RCC 7860 (cell line): ENCODE data around the gene ZFHX3.

Source experiments
- DNase-seq: peaks from one replicate; pipeline ENCODE4 v3.0.0-alpha.2; 2015; ENCODE audit warnings: low spot score
- FAIRE-seq: peaks from 2 replicates; lab custom pipeline; 2012; peaks lifted over from hg19 to GRCh38; lab: Jason Lieb, UNC

The ZFHX3 gene

DNA sequence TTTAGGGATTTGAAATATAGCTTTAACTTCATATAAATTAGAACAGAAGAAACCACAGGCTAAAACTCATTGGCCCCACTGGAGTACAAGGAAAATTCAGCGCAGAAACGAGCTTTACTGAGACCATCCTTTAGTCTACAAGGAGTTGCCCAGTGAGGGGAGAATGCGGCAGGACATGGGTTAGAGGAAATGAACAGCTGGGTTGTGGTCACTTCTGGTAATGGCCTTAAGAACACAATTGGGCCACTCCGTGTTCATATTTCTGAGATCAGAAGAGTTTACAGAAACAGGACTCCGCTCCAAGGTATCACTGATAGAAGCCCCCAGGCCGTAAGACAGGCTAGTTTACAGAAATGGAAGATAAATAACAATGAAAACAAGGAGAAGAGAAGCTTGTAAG is 188.3 kb downstream of the ZFHX3 start:
- no peak for DNase-seq
- no peak for FAIRE-seq

DNA sequence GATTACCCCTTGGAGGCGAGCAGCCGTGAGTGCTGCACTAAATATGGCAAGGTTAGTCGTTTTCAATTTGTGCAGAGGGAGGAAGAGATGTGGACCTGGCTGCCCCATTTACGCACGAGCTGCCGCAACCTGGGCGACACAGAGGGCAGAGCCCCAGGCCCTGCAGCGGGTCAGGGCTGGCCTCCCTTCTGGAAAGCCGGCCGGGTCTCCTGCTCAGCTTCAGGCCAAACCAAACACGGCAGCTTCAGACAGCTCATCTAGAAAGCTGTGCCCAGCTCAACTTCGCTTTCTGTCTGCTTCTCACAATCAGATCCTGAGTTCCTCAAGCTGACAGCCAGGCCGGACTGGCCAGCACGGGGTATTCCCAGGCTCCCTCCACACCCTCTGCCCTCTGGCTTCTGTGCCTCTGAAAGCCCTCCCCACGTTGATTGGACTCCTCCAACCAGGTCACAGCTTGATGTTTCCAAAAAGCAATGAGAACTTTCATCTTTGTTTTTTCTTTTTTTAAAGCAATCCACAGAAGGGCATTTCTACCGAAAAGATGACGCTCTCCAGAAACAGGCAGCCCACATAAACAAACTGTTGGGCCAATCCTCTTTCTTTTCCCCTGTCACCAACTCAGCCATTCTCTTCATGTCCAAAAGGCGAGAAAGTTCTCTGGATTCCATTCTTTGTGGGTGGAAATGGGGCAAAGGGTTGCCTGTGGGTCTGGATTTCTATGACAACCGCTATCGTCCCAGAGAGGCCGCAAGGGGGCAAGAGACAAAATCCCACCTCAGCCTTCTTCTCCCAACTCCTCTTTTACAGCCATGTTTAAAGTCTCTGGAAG is 189.0 kb downstream of the ZFHX3 start:
- FAIRE-seq, result no peak
- DNase-seq, result no peak

DNA sequence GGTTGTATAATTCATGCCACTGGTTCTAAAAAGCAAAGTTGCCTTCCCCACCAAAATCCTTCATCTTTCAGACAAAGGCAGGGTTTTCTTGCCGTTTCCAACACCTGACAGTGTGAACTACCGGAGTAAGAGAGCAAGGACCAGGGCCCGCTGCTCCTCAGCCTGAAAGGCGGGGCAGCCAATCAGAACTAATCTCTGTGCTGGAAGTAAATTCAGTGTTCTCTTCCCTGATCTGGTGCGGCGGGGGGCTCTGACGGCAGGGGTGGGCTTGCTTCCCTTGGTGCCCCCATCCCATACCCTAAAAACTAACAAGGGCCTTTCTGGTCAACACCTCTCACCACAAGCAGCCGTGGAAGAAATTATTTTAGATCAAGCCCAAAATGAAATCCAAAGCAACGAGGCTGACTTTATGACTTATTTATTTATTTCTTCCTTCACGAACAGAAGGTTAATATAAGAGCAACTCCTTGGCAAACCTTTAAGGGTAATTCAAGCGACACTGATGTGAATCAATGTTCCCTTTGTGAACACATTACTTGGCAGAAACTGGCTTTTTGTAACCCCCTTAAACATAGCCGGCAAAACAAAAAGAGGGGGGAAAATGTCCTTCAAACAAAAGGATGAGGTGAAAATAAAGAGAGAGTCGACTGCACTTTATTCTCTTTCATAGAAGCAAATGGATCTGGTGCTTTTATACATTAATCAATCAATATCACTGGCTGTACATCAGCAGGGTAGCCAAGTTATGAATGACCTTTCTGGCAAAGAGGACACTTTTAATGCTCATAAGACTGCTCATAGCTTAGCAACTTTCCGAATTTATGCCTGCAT is 189.9 kb downstream of the ZFHX3 start:
- DNase-seq (no peak), FAIRE-seq (no peak)

DNA sequence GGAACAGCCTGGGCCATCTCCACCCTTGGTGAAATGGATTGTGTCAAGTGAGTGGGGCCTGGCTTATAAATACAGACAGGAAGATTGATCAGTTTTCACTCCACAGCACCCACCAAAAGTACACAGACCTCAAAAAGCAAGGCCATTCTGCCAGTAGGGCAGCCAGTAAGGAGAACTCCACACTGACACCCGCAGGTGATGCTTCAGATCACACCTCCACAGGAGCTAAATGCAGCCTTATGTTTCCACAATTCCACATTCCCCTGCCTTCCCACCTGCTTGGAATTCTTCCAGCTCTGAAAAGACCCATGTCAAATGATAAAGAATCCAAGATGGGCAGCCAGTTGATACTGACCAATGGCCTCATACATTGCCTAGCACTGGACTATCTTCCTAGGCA is 191.1 kb downstream of the ZFHX3 start:
- peak; percentile 4 for DNase-seq
- no peak for FAIRE-seq

DNA sequence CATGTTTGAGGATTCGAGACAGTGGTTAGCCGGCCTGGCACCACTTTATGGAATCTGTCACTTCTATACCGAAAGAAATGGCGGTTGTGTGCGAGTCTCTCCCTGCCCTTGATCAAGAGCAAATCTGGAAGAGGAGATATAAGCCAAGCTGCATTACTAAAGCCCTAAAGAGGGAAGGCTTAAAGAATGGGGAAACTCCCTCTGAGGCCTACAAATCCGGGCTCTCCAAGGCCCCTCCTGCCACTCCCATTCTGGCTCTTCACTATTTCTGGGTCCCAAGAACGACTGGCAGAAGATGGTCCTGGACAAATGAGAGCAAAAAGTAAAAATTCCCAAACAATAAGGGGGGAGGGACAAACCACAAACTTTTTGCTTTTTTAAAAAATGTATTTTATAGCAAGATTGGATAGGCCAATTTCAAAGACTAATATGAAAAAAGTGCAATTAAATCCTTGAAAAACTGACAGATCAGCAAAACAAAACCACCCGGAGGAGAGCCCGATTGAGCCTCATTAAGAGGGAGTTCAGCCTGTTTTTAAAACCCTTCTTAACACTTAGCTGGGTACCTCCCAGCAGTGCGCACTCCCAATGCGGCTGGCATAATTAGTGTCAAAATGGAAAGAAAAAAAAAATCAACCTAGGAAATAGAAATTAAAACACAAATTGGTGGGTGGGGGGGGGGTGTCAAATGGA is 193.5 kb downstream of the ZFHX3 start:
- no peak for DNase-seq
- FAIRE-seq, result no peak

DNA sequence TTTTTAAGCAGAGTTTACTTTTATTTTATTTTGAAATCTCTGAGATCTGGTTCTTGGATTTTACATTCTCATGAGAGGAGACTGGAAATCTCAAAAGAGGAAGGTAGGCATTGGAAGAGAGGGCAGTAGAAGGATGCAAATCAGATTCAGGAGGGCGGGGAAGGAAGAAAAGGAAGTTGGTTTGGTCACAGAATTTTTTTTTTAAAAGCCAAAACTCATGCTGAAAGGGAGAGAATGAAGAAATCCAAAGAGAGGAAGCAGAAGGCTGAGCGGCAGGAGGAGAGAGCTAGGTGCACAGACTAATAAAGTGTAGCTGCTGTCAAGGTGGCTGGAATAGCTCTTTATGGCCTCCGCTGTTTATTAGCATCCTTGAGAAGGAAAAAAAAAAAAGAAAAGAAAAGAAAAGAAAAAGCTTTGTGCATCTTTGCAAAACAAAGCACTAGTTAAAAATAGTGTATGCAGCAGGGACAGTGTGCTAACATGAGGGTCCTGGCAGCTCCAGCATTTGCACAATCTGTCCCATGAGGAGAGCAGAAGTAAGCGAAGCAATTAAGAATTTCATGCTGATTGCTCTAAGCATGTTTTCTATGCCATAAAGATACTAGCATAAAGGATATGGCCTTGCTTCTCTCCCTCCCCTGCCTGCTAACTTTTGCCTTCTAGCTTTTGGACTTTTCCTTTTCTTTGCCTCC is 194.2 kb downstream of the ZFHX3 start:
- DNase-seq (no peak), FAIRE-seq (no peak)

DNA sequence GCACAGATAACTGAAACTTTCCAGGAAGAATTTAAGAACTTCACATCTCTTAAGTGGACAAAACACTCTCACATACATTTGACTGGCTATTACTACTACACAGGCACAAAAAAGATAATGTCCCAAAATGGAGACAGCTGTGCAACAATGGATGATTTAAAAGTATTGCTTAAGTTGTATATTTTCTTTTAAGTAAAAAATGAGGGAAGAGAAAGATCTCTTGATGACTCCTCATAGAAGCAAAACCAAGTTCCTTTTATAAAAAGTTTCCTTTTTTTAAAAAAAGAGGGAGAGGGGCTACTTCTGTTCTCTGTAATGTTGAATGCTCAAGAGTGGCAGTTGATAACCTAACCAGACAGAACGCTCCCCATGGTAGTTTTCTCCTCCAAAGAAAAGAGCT is 195.5 kb downstream of the ZFHX3 start:
- FAIRE-seq, result no peak
- no peak for DNase-seq

DNA sequence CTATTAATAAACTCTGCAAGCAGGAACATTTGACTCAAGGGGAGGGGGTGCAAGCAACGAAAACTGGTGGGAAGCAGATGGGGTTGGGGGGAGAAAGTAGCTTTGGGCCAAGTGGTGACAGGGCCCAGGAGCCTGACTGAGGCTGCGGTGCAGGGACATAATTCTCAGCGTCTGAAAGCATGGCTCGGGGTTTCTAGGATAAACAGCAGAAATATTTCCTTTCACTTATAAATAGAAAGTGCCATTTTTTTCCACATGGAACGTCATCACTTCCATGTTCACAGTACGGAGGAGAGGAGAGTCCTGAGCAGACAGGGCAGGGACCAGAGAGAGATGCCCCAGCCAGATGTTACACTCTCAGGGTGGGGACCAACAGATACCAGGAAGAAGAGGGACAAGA is 197.1 kb downstream of the ZFHX3 start:
- FAIRE-seq (no peak), DNase-seq (no peak)

DNA sequence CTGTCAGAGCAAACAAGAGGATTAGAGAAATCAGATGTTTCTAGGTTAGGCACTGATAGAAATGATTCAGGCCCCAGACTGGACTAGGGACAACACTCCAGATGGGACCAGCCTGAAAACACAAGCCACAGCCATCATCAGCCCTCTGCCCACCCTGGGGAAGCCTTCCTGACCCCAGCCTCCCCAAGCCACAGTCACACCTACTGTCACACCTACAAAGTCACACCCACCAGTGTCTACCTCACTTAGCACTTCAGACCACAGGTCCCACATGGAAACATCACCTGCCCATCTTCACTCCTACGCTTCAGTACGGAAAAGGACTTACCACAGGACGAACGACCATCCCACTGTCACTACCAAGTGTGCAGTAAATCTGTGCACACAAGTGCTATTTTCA is 197.9 kb downstream of the ZFHX3 start:
- FAIRE-seq (no peak), DNase-seq (no peak)

DNA sequence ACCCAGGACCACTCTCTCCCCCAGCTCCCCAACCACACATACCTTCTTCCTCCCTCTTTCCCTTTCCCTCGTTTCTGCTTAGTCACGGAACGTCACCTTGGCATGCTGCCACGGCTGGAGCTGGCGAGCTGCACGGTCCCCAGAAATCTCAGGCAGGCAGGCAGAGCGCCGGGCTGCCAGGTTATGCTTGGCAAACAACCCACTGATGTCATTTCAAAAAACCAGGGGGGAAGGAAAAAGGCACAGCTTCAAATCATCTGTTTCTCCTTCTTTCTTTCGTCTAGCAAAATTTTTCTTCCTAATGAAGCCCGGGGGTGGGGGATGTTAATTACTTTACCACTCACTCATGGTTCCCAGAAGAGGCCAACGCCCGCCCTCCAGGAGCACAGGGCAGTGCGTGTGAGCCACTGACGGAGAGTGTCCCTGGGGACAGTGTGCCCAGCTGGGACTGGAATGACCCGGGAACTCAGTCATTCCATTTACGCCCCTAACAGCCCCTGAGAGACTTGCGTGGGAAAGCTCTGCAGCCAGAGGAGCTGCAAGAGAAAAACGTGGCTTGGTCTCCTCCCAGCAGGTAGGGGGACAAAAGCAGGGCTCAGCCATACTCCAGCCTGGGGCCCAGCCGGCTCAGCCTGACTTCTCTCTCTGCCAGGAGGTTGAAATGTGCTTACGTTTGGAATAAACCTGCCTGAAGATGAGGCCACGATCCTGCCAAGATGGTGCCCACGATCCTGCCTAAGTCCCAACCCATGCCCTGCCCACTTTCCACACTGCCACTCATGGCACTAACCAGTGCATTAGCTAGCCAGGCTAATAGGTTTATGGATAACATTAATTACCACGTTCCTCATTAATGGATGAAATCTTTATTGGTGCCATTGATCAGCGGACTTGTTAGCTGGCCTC is 198.9 kb downstream of the ZFHX3 start:
- FAIRE-seq, result peak; percentile 86

DNA sequence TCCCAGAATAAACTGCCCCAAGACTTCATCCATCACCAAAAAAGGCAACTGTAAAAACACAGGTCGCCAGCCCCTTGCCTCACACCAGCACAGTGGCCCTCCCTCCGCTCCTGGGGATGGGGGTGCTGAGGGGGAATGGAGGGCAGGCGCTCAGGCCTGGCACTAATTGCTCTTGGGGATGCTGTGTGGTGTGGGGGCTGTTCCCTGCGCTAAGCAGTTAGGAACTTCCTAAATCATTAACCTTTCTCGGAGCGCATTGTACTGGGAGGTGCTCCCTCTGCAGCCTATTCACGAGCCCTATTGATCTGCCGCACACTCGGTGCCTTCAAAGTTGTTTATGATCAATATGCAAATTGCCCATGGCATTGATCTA is 199.9 kb downstream of the ZFHX3 start:
- DNase-seq, result peak; percentile 51

More for the DNA sequence above, 198.9 kb downstream of the ZFHX3 start:
- DNase-seq, result peak; percentile 90

DNA sequence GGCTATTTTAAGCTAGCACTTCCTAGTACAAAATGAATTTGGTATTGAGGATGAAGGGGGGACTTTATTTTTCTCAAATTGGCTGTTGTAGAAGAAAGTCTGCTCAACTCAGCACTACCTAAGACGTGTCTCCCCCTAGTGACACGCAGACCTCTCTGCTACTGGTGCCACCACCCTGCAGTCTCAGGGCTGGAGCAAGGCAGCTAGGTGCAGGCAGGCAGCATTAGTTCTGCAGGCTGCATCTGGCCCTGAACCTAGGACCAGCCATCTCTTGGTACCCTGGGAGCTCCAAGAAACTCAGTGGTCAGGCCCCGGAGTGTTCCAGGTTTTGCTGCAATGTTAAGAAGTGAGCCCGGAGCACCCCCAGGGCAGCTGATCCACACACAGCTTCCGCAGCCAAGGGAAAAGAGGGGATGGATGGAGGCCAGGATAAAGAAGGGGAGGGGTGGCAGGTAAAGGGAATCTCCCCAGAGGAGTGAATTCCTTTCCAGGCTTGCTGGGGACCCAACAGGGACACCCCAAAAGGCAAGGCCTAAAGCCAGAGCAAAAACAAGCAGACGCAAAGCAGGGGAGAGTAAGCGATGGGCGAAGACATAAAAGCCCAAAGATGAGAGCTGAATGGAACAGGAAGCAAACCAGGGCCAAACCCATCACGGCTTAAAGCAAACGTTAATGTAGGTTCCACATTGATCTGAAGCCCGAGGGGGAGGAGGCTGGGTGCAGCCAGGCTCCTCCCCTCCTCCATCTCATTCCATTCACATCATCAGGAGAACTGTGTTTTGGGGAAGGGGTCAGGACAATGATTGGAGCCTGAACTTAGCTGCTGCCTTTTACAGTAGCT is 200.5 kb downstream of the ZFHX3 start:
- DNase-seq (peak; percentile 39), FAIRE-seq (no peak)

More for the DNA sequence above, 199.9 kb downstream of the ZFHX3 start:
- FAIRE-seq, result no peak

DNA sequence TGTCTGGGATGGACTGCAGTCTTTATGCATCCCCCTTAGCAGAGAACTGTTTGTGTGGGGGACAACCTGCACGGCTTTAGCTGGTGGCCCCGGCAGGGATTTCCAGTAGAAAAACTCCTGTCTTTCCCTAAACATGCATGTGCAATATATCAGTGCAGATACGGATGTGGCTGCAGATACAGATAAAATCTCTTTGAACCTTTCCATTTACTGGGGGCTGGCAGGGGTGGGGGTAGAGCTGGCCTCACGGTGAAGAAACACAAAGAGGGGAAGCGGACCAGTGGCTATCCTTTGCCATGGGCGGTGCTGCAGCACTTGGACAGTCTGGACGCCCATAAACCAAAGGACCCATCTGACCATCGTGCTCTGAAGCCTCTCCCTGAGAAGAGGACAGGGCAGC is 201.3 kb downstream of the ZFHX3 start:
- FAIRE-seq (no peak), DNase-seq (no peak)

DNA sequence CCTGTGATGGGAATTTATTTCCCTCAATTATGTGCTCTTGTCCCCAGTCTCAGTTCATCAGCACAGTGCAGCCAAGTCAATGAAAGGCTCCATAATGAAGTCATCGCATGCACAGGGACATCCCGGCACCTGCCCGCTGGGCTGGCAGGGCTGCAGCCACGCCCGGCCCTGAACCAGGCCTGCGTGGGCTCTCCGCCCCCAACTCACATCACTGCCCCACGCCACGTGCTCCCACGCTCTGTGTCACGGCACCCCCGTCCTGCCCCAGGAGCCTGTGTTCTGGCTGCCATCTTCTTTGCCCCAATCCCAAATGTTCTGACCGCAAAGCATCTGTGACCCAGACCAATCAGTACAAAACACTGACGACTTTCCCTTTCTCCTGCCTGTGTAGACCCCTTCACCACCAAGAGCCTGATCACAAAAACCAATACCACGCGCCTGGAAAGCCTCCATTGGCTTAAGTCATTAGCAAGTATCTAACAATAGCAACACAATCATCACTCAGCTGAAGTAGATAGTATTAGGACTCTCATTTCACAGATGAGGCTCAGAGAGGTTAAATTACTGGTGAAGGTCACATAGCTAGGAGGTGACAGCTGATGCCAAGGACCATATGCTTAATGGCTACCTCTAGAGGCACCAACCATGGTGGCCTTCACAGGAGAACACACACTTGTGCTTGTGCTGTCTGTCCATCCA is 202.5 kb downstream of the ZFHX3 start:
- no peak for DNase-seq
- FAIRE-seq, result no peak

DNA sequence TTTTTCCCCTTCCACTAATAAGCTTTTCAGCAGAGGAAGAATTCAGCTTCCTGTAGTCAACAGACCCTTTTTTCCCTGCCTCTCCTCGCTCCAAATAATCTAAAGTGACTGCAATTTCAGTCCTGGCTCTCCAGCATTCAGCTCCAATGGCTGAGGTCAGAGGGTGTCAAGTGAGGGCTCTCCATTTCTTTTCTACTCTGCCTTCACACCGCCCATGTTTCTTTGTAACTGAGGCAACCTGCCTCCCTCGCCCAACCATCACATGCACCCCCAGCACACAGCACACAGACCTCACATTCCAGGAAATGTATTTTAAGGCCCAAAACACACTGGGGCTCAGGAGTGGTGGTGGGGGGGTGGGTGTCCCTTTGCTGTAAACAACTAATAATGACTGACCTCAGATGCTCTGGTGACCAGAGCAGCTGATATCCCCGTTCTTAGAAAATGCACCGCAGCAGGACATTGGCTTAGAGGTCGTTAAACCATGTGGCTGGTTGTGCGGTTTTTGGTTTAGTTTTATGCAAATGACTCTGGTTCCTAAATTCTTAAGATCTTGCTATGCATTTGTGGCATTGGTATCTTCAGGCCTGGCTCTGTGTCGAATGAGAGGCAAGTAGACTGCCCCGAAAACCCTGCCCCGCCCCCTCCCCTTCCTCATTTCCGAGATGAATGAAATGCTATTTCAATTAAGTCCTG is 203.6 kb downstream of the ZFHX3 start:
- DNase-seq (no peak), FAIRE-seq (no peak)

DNA sequence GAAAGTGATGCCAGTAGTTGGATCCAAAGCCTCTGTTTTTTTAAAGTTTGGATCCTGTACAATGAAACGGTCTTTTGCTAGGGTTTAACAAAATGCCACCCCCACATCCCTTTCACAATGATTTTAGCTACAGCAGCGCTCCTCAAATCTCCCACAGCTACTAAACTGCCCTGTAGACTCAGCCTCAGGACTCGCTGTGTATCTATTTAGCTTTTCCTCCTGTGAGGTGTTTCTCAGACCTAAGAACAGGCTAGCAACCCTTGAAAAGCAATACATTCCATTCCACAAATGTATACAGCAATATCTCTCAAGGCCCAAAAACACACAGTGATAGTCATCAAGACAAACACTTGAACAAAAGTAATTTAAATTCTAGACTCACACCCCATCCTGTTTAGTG is 206.4 kb downstream of the ZFHX3 start:
- DNase-seq, result no peak
- no peak for FAIRE-seq

DNA sequence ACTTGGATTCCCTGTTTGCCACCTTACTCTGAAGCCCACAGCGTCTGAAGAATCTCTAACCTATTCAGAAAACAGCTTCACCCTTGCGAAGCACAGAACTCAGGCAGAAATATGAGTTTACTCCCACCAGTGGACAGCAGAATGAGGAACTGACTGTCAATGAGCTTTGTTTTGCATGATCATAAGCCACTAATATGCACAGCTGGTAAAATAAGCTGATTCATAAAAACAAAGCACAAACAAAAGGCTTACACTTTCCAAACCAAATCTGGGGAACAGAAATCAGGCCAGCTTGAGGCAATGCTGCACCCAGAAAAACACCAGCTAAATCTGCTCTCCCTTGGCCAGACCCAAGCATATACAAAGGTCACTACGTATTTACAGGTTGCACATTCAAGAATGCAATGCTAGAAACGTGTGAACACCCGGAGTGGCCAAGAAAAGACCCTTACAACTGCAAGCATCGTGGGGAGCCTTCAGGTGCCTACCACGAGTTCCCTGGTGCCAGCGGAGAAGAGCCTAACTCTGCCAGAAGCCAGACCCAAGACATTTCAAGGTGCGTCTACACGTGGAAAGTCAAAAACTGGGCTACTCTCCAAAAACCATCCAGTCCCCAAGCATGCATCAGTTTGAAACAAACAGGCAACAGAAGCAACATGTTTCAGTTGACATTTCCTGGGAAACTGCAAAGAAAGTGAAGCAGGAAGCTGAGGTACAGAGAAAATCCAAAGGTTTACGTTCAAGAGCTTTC is 207.1 kb downstream of the ZFHX3 start:
- DNase-seq, result no peak
- FAIRE-seq, result no peak
